Measurements from ENCODE around the gene LCA5.

GRCh38 chr6:79461205-79461604 lies 76.0 kb downstream of the LCA5 start:
- TF ChIP-seq EZH2phosphoT487 (IDR thresholded peaks at IDR 0.05; ENCODE audit: borderline replicate concordance, low read length) (no peak), CTCF (conservative IDR thresholded peaks at IDR 0.05; ENCODE audit: low read depth, low read length) (no peak), EZH2 (IDR thresholded peaks at IDR 0.05; ENCODE audit: low read length, unreplicated experiment) (no peak)
